Omental fat pad (tissue), 4 donors: ENCODE measurements around the gene THSD7B. TPM values are rescaled to one million over a fixed set of nuclear protein-coding genes. Genes with fewer than 3 reads are reported as not detected.
"Not testable (repeated sequence)": the region's sequence is repeated elsewhere in the genome, so short reads cannot be mapped to it uniquely, and the experiment has no call there.

Source experiments
- ATAC-seq: fragments of 150-250 bp; one replicate; pipeline ENCODE4 v1.9.1; 2016; ENCODE audit warnings: mild to moderate bottlenecking, moderate library complexity; ENCODE audit not compliant: low FRiP score
- DNase-seq: peaks from one replicate; pipeline ENCODE4 v3.0.0-alpha.2; 2019; ENCODE audit warnings: low spot score
- total RNA-seq, 4 donors: library from RNA; depleted of rRNA; stranded (reverse); fragments of >200 nt; gene quantifications; one replicate each; pipeline ENCODE4 v1.1.0, GENCODE V29; 2016
- TF ChIP-seq, protein P1 (sequence below), 3 donors: fragments of 450-650 bp; IDR thresholded peaks; one replicate each; pipeline ENCODE4 v1.5.1; 2016 to 2017; ENCODE audit warnings: antibody characterized with exemption in 3 of 3, mild to moderate bottlenecking in 3 of 3, moderate library complexity in 2 of 3

The THSD7B gene
- total RNA-seq, 4 donors from 2014 or later, result 0.74 to 12.9 (median 2.5) TPM

DNA sequence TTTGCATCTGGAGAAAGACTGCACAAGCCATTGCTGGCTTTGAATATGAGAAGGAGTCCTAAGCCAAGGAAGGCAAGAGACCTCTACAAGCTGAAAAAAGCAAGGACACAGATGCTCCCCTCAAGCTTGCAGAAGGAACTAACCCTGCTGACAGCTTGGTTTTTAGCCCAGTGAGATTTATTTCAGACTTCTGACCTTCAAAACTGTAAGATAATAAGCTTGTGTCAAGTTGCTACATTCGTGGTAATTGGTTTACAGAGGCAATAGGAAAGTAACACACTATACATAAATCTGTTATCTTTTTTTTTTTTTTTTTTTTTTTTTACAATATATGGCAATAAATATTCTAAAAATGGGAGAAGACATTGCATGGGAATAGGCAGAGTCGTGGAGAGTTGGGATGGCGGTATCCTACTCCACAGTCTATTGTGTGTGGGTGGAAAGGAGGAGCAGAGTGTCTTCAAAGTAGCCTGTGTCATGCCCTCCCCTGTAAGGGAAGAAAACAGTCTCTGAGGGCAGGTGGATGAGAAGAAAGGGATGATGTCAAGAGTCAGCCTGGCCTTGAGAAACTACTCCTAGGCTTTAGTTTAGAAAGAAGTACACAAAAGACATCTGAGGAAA is 196.9 kb downstream of the THSD7B start:
- TF ChIP-seq, protein P1, sequence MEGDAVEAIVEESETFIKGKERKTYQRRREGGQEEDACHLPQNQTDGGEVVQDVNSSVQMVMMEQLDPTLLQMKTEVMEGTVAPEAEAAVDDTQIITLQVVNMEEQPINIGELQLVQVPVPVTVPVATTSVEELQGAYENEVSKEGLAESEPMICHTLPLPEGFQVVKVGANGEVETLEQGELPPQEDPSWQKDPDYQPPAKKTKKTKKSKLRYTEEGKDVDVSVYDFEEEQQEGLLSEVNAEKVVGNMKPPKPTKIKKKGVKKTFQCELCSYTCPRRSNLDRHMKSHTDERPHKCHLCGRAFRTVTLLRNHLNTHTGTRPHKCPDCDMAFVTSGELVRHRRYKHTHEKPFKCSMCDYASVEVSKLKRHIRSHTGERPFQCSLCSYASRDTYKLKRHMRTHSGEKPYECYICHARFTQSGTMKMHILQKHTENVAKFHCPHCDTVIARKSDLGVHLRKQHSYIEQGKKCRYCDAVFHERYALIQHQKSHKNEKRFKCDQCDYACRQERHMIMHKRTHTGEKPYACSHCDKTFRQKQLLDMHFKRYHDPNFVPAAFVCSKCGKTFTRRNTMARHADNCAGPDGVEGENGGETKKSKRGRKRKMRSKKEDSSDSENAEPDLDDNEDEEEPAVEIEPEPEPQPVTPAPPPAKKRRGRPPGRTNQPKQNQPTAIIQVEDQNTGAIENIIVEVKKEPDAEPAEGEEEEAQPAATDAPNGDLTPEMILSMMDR (IDR thresholded peaks at IDR 0.05), result no peak
- DNase-seq, result no peak
- no peak for ATAC-seq

DNA sequence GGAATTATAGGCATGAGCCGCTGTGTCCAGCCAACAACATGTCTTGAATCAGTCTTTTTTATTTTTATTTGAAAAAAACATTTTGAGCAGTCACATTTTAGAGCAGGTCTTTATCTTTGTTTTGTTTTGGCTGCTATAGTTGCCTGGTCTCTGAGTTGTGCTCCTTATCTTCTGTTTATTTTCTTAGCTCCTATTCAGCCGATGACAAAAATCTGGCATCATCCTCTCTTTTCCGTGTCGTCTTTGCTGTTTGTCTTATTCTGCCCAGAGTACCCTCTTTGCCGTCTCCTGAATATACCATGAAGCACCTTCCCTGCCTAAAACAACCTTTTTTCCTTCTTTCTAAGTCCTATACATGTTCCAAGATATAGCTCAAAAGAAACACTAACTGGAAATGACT is 201.1 kb downstream of the THSD7B start:
- ATAC-seq (no peak), DNase-seq (no peak)
- TF ChIP-seq, protein P1 (IDR thresholded peaks at IDR 0.05), result no peak

DNA sequence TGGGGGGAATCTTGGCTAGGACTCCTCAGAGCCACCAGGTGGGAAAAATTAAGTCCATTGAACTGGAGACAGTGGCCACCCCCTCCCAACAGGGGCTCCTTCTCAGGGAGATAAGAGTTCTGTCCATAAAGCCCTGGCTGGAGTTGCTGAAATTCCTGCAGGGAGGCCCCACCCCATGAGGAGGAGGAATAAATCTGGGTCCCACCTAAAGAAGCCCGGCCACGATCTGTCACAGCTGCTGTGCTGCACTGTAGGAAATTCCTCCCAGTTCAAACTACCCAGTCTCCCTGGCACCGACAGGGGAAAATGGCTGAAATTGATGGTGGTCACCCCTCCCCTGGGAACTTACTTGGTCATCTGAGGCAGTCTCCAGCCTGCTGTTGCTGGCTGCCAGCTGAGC is 215.0 kb downstream of the THSD7B start:
- no peak for DNase-seq
- ATAC-seq, result no peak
- TF ChIP-seq, protein P1 (IDR thresholded peaks at IDR 0.05), result no peak

DNA sequence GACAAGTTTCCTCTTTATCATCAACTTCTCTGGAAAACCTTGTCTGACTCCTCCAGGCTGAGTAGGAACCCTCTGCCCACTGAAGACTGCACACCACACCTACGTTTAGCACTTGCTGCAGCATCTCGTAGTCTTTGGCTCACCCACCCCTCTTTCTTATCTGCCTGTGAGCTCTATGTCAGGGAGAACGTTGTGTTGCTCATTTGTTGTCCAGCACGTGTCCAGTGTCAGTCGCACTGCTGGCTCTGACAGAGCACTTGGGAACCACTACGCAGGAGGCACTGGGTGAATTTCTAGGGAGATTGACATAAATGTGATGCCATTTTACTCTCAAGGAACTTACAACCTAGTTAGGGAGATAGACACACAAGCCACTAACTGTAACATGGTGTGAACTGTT is 216.3 kb downstream of the THSD7B start:
- not testable (repeated sequence) for ATAC-seq, DNase-seq

DNA sequence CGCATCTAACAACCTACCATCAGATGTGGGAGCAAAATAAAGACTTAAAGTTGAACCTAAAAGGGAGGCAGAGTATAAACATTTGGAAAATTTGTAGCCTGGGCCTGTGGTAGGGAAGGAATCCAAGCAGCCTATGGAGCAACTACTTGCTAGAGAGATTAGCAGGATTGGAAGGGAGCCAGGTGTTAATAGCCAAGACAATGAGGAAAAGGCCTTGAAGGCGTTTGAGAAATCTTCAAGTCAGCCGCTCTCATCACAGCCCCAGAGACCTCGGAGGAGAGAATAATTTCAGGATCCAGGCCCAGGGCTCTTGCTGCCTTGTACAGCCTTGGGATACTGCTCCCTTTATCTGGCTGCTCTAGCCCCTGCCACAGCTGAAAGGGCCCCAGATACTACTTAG is 219.7 kb downstream of the THSD7B start:
- TF ChIP-seq, protein P1 (IDR thresholded peaks at IDR 0.05), result no peak
- no peak for DNase-seq
- ATAC-seq, result no peak

DNA sequence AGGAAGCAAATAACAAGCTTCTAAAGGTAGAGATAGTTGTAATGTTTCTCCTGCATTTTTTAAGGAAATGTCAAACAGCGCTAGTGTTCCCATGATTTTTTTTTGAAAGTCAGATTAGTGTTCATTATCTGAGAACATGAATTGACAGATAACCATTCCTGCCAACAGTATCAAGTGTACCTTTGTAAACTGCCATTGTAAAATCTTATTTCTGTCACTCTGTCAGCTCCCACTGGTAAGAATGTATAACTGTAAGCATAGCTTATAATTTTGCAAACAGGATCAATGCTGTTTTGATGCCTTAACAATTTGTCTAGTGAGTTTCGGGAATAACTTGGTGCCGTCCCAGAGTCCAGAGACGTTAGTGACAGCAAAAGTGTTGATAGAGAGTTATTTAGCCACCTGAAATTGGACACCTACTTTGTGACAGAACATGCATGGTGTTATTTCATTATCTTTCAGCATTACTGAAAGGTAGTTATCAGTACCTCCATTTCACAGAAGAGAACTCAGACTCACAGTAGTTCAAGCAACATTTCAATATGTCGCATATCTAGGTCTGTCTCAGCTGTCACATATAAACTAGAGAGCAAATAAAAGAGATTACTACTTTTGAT is 221.4 kb downstream of the THSD7B start:
- no peak for DNase-seq
- ATAC-seq, result no peak
- TF ChIP-seq, protein P1 (IDR thresholded peaks at IDR 0.05), result no peak

DNA sequence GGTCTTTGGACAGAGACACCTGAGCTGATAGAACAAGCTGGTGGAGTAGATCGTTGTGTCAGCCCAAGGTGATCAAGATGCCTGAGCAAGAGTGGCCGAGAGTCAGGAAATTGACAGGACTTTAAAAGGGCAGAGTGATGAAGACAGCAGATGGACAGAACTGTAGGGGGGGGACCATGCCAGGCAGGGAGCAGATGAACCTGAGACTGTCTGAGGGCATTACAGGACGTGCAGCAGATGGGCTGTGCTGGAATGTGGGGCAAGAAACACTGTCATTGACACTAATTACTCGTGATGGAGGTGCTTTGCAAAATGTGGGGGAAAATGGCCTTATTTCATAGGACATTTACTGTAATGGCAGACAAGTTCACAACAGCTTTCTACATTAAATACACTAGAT is 225.0 kb downstream of the THSD7B start:
- ATAC-seq (no peak), DNase-seq (no peak)
- TF ChIP-seq, protein P1 (IDR thresholded peaks at IDR 0.05), result no peak
